ENCODE measurements around the gene TRAF6. TPM values are rescaled to one million over a fixed set of nuclear protein-coding genes. Genes with fewer than 3 reads are reported as not detected.

TRAF6 gene
- 7.9 and 11.5 TPM in 2 replicates for total RNA-seq

GRCh38 chr11:36509694-36510593 is at the start of gene TRAF6:
TSS of gene TRAF6 (minus strand) at chr11:36510272. CDS start at chr11:36501515, 8,757 bp downstream.

Other genes with a start within 250 kb of the TRAF6 start
- 8.5 and 24.8 TPM in 2 replicates for gene COMMD9, start 220.8 kb downstream of the TRAF6 start, total RNA-seq
- gene PRR5L, start 214.0 kb downstream of the TRAF6 start, total RNA-seq = 6.2 and 19.1 TPM in 2 replicates
- gene RAG1, start 57.7 kb upstream of the TRAF6 start, total RNA-seq = 0.68 and 1.8 TPM in 2 replicates
- gene IFTAP, start 84.2 kb upstream of the TRAF6 start, total RNA-seq = 12.6 and 23.6 TPM in 2 replicates
- not detected in 2 replicates for gene RAG2, start 88.0 kb upstream of the TRAF6 start, total RNA-seq

Data from nasal cavity respiratory epithelium epithelial cell of viscerocranial mucosa (primary cell).